SU-DHL-6 (cell line): ENCODE measurements around the gene WSCD1.

ENCODE experiments used
- H2AFZ ChIP-seq: fragments of 200-600 bp; sonication (generic); 2 replicates; pipeline ENCODE4 v1.6.1; 2014; ENCODE audit warnings: low read depth, mild to moderate bottlenecking, moderate library complexity, mixed read lengths, antibody characterized with exemption, low read length; ENCODE audit not compliant: severe bottlenecking
- H3F3A ChIP-seq: fragments of 200-600 bp; shearing (Covaris generic); 2 replicates; pipeline ENCODE4 v1.6.0; 2016; ENCODE audit warnings: antibody characterized with exemption, mild to moderate bottlenecking; ENCODE audit not compliant: insufficient read depth
- H3K27ac ChIP-seq: fragments of 200-600 bp; sonication (generic); 2 replicates; pipeline ENCODE4 v1.5.1; 2016; ENCODE audit warnings: low read depth, mild to moderate bottlenecking, low read length, moderate library complexity, mixed read lengths
- H3K27me3 ChIP-seq: fragments of 200-600 bp; sonication (generic), shearing (Covaris generic); 2 replicates; pipeline ENCODE4 v1.6.0; 2014; ENCODE audit warnings: mild to moderate bottlenecking, low read length
- H3K36me3 ChIP-seq: fragments of 200-600 bp; sonication (generic); 2 replicates; pipeline ENCODE4 v1.6.1; 2014; ENCODE audit warnings: mild to moderate bottlenecking, low read length, mixed read lengths
- H3K4me2 ChIP-seq: fragments of 300-600, 200-600 bp; shearing (Covaris generic), sonication (generic); 2 replicates; pipeline ENCODE4 v1.6.0; 2014; ENCODE audit warnings: low read length, low read depth, mild to moderate bottlenecking; ENCODE audit not compliant: poor library complexity, severe bottlenecking
- H3K4me3 ChIP-seq: fragments of 200-600 bp; sonication (generic); 2 replicates; pipeline ENCODE4 v1.5.1; 2014; ENCODE audit warnings: antibody characterized with exemption, low read length, mild to moderate bottlenecking, mixed read lengths; ENCODE audit not compliant: insufficient read depth, poor library complexity, severe bottlenecking
- H3K79me2 ChIP-seq: fragments of 200-600 bp; sonication (generic); 2 replicates; pipeline ENCODE4 v1.6.1; 2014; ENCODE audit warnings: mild to moderate bottlenecking, low read length, moderate library complexity; ENCODE audit not compliant: insufficient read depth
- H3K9ac ChIP-seq: fragments of 200-600 bp; sonication (generic); 2 replicates; pipeline ENCODE4 v1.7.0; 2014; ENCODE audit warnings: mild to moderate bottlenecking, low read length
- H3K9me2 ChIP-seq: fragments of 200-600 bp; sonication (generic); replicated peaks from 2 replicates; pipeline ENCODE4 v1.6.1; 2014; ENCODE audit warnings: low read length; ENCODE audit not compliant: insufficient read depth
- H3K9me3 ChIP-seq: fragments of 200-600 bp; sonication (generic); 2 replicates; pipeline ENCODE4 v1.6.1; 2014; ENCODE audit warnings: low read length, mixed read lengths; ENCODE audit not compliant: insufficient read depth
- H4K20me1 ChIP-seq: fragments of 200-600 bp; sonication (generic); 2 replicates; pipeline ENCODE4 v1.6.1; 2014; ENCODE audit warnings: low read depth, mild to moderate bottlenecking, antibody characterized with exemption, low read length, moderate library complexity, mixed read lengths
- EZH2phosphoT487 ChIP-seq: fragments of 200-600 bp; sonication (generic), shearing (Covaris generic); conservative IDR thresholded peaks from 2 replicates; pipeline ENCODE4 v1.6.1; 2018; ENCODE audit warnings: mild to moderate bottlenecking, antibody characterized with exemption, low read length, moderate library complexity, mixed read lengths
- TF ChIP-seq, protein P1 (sequence below): fragments of 200-600 bp; sonication (generic); IDR thresholded peaks from one replicate; pipeline ENCODE4 v1.5.1; 2017; ENCODE audit warnings: antibody characterized with exemption, mild to moderate bottlenecking, low read length, moderate library complexity; ENCODE audit not compliant: insufficient read depth, poor library complexity, severe bottlenecking

The WSCD1 gene

DNA sequence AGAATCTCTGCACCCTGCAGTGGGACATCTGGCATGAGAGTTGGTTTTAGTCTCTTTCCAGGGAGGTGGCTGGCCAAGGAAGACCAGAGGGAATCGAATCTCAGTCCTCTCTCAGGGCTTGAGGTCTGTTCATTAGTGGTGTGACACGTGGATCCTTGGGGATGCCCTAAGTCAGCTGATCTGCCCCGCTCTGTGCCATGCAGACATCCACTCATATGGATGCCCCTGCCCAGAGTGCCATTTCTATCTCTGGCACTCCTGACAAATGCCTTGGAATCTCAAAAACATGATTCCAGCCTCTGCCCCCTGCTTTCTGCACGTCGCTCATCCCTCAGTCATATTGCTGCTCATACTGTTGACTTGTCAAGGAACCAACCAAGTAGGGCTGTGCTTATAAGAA, 38.8 kb downstream of the WSCD1 start:
- H3K36me3 ChIP-seq = no peaks in the 10 kb centered on the region
- H3K79me2 ChIP-seq = no peaks in the 10 kb centered on the region
- H3K4me3 ChIP-seq = no peak overlapping the region
- H2AFZ ChIP-seq = no peak overlapping the region
- H3K9me3 ChIP-seq = no peaks in the 10 kb centered on the region
- no peak overlapping the region for H3K9ac ChIP-seq
- no peak overlapping the region for H3K27ac ChIP-seq
- H3K9me2 ChIP-seq = no peaks in the 10 kb centered on the region
- H4K20me1 ChIP-seq = no peaks in the 10 kb centered on the region
- no peak overlapping the region for H3K4me2 ChIP-seq
- TF ChIP-seq, protein P1, sequence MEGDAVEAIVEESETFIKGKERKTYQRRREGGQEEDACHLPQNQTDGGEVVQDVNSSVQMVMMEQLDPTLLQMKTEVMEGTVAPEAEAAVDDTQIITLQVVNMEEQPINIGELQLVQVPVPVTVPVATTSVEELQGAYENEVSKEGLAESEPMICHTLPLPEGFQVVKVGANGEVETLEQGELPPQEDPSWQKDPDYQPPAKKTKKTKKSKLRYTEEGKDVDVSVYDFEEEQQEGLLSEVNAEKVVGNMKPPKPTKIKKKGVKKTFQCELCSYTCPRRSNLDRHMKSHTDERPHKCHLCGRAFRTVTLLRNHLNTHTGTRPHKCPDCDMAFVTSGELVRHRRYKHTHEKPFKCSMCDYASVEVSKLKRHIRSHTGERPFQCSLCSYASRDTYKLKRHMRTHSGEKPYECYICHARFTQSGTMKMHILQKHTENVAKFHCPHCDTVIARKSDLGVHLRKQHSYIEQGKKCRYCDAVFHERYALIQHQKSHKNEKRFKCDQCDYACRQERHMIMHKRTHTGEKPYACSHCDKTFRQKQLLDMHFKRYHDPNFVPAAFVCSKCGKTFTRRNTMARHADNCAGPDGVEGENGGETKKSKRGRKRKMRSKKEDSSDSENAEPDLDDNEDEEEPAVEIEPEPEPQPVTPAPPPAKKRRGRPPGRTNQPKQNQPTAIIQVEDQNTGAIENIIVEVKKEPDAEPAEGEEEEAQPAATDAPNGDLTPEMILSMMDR = no peak
- TF ChIP-seq EZH2phosphoT487 = no peak
- H3K27me3 ChIP-seq = no peaks in the 10 kb centered on the region
- H3F3A ChIP-seq = no peaks in the 10 kb centered on the region

GRCh38 chr17:6109536-6109935, 39.4 kb downstream of the WSCD1 start:
- H3K9me3 ChIP-seq = no peaks in the 10 kb centered on the region
- H3K36me3 ChIP-seq = no peaks in the 10 kb centered on the region
- H3K79me2 ChIP-seq = no peaks in the 10 kb centered on the region
- H3K9ac ChIP-seq = no peak overlapping the region
- no peaks in the 10 kb centered on the region for H3K27me3 ChIP-seq
- no peak overlapping the region for H3K4me3 ChIP-seq
- H3K9me2 ChIP-seq = no peaks in the 10 kb centered on the region
- no peaks in the 10 kb centered on the region for H3F3A ChIP-seq
- no peak overlapping the region for H3K27ac ChIP-seq
- H2AFZ ChIP-seq = no peak overlapping the region
- no peaks in the 10 kb centered on the region for H4K20me1 ChIP-seq
- H3K4me2 ChIP-seq = no peak overlapping the region
- TF ChIP-seq, protein P1 = no peak
- TF ChIP-seq EZH2phosphoT487 = no peak

- no peaks in the 10 kb centered on the region for H3K36me3 ChIP-seq
- H3K27ac ChIP-seq = no peak overlapping the region
- no peak overlapping the region for H3K9ac ChIP-seq
- no peaks in the 10 kb centered on the region for H3F3A ChIP-seq
- H3K4me3 ChIP-seq = no peak overlapping the region
- no peak overlapping the region for H2AFZ ChIP-seq
- H3K79me2 ChIP-seq = no peaks in the 10 kb centered on the region
- no peaks in the 10 kb centered on the region for H3K27me3 ChIP-seq
- H3K9me3 ChIP-seq = no peaks in the 10 kb centered on the region
- no peaks in the 10 kb centered on the region for H4K20me1 ChIP-seq
- H3K9me2 ChIP-seq = no peaks in the 10 kb centered on the region
- H3K4me2 ChIP-seq = no peak overlapping the region
- no peak for TF ChIP-seq EZH2phosphoT487
- TF ChIP-seq, protein P1 = no peak
Measured at GRCh38 chr17:6110088-6110487, 39.9 kb downstream of the WSCD1 start.
